ENCODE results near the gene GDF7. TPM values are rescaled to one million over a fixed set of nuclear protein-coding genes. Genes with fewer than 3 reads are reported as not detected.
A peak's percentile ranks its signal among the peaks of the same experiment; 100 is the strongest.

Gene GDF7
- polyA plus RNA-seq, 1 of the 3 experiments (the other 2 are of a cell fraction), result 0.02 TPM

DNA sequence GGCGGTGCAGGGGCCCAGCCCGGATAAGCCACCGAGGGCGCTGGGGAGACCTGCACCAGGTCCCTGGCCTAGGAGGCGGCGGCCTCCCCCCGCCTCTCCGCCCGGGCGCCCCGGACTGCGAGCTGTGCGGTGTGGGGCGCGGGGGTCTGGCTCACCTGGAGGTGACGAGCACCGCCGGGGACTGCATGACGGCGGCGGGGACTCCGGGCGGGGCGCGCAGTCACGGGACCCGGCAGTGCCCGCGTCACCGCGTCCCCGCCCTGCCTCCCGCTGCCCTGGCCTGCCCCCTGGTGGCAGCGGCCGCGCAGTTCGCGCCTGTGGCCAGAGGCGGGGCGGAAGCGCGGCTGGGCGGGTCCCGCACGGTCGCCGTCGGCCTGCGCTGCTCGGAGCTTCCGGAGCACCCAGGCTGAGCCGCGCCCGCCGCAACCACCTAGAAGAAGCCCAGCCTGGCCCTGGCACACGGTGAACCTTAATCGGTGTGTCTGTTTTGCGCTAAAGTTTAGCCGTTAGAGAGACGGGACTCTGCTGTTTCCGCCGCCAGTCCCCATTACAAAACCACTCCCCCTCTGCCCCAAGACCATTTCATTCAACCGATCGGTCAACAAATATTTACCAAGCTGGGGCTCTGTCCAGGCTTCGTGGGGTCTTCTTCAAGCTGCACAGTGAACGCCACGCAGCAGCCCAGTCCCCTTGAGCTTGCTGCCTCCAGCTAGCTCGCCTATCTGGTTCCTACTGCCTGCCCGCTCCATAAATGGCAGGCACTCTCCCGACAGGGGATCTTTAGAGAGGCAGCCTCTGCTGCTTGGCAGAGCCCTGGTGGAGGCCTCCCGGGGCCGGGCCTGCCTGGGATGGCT lies 15.8 kb upstream of the GDF7 start, which contains the start of gene HS1BP3 (continued):
- TF ChIP-seq, protein P1, sequence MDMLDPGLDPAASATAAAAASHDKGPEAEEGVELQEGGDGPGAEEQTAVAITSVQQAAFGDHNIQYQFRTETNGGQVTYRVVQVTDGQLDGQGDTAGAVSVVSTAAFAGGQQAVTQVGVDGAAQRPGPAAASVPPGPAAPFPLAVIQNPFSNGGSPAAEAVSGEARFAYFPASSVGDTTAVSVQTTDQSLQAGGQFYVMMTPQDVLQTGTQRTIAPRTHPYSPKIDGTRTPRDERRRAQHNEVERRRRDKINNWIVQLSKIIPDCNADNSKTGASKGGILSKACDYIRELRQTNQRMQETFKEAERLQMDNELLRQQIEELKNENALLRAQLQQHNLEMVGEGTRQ (IDR thresholded peaks at IDR 0.05; ENCODE audit: borderline replicate concordance, low read depth, low read length), result peak; percentile 55
- no peak for TF ChIP-seq FOXJ3 (CRISPR knock-in tag; IDR thresholded peaks at IDR 0.05)
- TF ChIP-seq, protein P2, sequence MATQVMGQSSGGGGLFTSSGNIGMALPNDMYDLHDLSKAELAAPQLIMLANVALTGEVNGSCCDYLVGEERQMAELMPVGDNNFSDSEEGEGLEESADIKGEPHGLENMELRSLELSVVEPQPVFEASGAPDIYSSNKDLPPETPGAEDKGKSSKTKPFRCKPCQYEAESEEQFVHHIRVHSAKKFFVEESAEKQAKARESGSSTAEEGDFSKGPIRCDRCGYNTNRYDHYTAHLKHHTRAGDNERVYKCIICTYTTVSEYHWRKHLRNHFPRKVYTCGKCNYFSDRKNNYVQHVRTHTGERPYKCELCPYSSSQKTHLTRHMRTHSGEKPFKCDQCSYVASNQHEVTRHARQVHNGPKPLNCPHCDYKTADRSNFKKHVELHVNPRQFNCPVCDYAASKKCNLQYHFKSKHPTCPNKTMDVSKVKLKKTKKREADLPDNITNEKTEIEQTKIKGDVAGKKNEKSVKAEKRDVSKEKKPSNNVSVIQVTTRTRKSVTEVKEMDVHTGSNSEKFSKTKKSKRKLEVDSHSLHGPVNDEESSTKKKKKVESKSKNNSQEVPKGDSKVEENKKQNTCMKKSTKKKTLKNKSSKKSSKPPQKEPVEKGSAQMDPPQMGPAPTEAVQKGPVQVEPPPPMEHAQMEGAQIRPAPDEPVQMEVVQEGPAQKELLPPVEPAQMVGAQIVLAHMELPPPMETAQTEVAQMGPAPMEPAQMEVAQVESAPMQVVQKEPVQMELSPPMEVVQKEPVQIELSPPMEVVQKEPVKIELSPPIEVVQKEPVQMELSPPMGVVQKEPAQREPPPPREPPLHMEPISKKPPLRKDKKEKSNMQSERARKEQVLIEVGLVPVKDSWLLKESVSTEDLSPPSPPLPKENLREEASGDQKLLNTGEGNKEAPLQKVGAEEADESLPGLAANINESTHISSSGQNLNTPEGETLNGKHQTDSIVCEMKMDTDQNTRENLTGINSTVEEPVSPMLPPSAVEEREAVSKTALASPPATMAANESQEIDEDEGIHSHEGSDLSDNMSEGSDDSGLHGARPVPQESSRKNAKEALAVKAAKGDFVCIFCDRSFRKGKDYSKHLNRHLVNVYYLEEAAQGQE (IDR thresholded peaks at IDR 0.05; ENCODE audit: low read depth, low read length), result no peak
- no peak for TF ChIP-seq EZH2phosphoT487 (IDR thresholded peaks at IDR 0.05; ENCODE audit: borderline replicate concordance, low read depth)
- no peak for TF ChIP-seq NFIC (IDR thresholded peaks at IDR 0.05; ENCODE audit: borderline replicate concordance)
- TF ChIP-seq YY1 (IDR thresholded peaks at IDR 0.05; ENCODE audit: low read depth), result no peak
- TF ChIP-seq NRF1 (IDR thresholded peaks at IDR 0.05; ENCODE audit: low read depth, low read length), result peak; percentile 56
- no peak for TF ChIP-seq TCF12 (IDR thresholded peaks at IDR 0.05)
- peak; percentile 94 for TF ChIP-seq POLR2AphosphoS5 (IDR thresholded peaks at IDR 0.05; ENCODE audit: low read depth, low read length)
- TF ChIP-seq ELF1 (IDR thresholded peaks at IDR 0.05), result peak; percentile 67; the same call in 1 of the 2 replicates
- TF ChIP-seq CHD2 (IDR thresholded peaks at IDR 0.05; ENCODE audit: low read length, partially characterized antibody), result peak; percentile 59
- TF ChIP-seq SMC3 (IDR thresholded peaks at IDR 0.05; ENCODE audit: low read depth, low read length), result peak; percentile 56
- no peak for TF ChIP-seq JUND (IDR thresholded peaks at IDR 0.05)
- TF ChIP-seq RAD21 (IDR thresholded peaks at IDR 0.05; ENCODE audit: low read length), result peak; percentile 59
- peak; percentile 75; the same call in 1 of the 2 replicates for TF ChIP-seq MXI1 (IDR thresholded peaks at IDR 0.05; ENCODE audit: low read depth, low read length)

DNA sequence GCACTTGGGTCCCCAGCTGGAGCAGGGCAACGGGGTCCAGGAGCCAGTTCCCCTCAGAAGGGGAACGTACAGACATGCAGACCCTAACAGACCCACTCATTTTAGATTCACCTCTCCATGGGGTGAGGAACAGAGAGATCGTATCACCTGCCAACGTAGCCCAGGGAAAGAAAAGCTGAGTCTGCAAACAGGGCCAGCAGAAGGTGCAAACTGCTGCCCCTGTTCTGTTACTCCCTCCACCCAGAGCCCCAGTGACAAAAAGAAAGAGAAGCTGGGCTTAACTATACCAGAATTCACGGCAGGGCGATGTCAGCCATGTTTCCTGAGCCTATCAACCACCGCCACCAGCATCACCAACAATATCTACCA lies 15.2 kb upstream of the GDF7 start:
- Histone ChIP-seq H3K9me3 (no peaks in the 10 kb centered on the region), H3K27me3 (ENCODE audit: insufficient read depth) (peaks cover 9% of the 10 kb centered on the region; the same call in 1 of the 2 replicates), H3K4me2 (peak overlapping the region; percentile 93), H2AFZ (ENCODE audit: low read depth) (peak overlapping the region; percentile 99), H3K9me2 (no peaks in the 10 kb centered on the region), H3K27ac (ENCODE audit: low read depth in 2 of 2, low read length in 1 of 2) (peak overlapping the region; percentile 48 to 91; a peak in 2 of 4 replicates), H3K9ac (peak overlapping the region; percentile 83; the same call in 1 of the 2 replicates), H3K4me1 (ENCODE audit: control insufficient read depth in 1 of 2, insufficient read depth in 2 of 2, low read depth in 1 of 2, low read length in 1 of 2) (peaks cover 13 to 18% of the 10 kb centered on the region in 2 experiments; a peak in 2 of 4 replicates), H4K20me1 (ENCODE audit: insufficient read depth) (no peaks in the 10 kb centered on the region), H3K36me3 (replicated peaks in 1 of 2; ENCODE audit: control insufficient read depth in 1 of 2, insufficient read depth in 2 of 2, low read length in 1 of 2) (no peaks in the 10 kb centered on the region), H3K4me3 (ENCODE audit: low read depth in 2 of 2, low read length in 1 of 2) (peak overlapping the region; percentile 76 to 93; a peak in 2 of 4 replicates), H3K79me2 (ENCODE audit: insufficient read depth) (no peaks in the 10 kb centered on the region), H3F3A (replicated peaks; ENCODE audit: insufficient read depth) (no peaks in the 10 kb centered on the region)
- TF ChIP-seq RAD21 (IDR thresholded peaks at IDR 0.05; ENCODE audit: low read length) (no peak), JUND (IDR thresholded peaks at IDR 0.05) (no peak), YY1 (IDR thresholded peaks at IDR 0.05; ENCODE audit: low read depth) (no peak), FOXJ3 (CRISPR knock-in tag; IDR thresholded peaks at IDR 0.05) (no peak), MEF2A (IDR thresholded peaks at IDR 0.05; ENCODE audit: borderline replicate concordance, low read depth) (no peak)
- POLR2A ChIA-PET, result interaction anchor here (1.0 to 5.9 kb wide), 6 partner anchors 9 to 302 kb away, joined by 3 to 40 read pairs (median 4); partner anchors contain the start of genes LDAH and RHOB
- WGBS (ENCODE audit: low lambda C conversion rate), result 81% methylated on average over 7 of the region's 7 CpGs
- CTCF ChIA-PET, result interaction anchor here (0.6 to 10.9 kb wide), 66 partner anchors 10 to 513 kb away, joined by 3 to 156 read pairs (median 5); partner anchors contain the start of genes GDF7 and RHOB
- no peak for DNase-seq
